H1 (cell line): ENCODE data around the gene PSMD12. TPM values are rescaled to one million over a fixed set of nuclear protein-coding genes. Genes with fewer than 3 reads are reported as not detected.

Source experiments
- CTCF ChIA-PET: fragments of 300-600 bp; sonication (Branson Sonifier 250); formaldehyde crosslinking; loops from one replicate; lab custom pipeline; 2021; ENCODE audit not compliant: partially characterized antibody; lab: Charles Lee
- POLR2A ChIA-PET: fragments of 300-600 bp; sonication (Branson Sonifier 250); formaldehyde crosslinking; loops from one replicate; lab custom pipeline; 2021; ENCODE audit warnings: inconsistent platforms; ENCODE audit not compliant: partially characterized antibody; lab: Charles Lee
- DNase-seq, 2 experiments: peaks; one replicate each; pipeline versions ENCODE4 v3.0.0 to v3.0.0-alpha.2; 2010 to 2022; ENCODE audit warnings: low spot score in 2 of 2, low read depth in 1 of 2, mixed read lengths in 1 of 2
- FAIRE-seq: peaks from 2 replicates; lab custom pipeline; 2011; peaks lifted over from hg19 to GRCh38; lab: Jason Lieb, UNC
- H2AFZ ChIP-seq: 2 replicates; pipeline ENCODE4 v1.8.1; 2012; ENCODE audit warnings: low read length, inconsistent platforms
- H2AK5ac ChIP-seq: 2 replicates; pipeline ENCODE4 v1.6.1; 2013; ENCODE audit warnings: low read depth, low read length
- H2BK120ac ChIP-seq: replicated peaks from 2 replicates; pipeline ENCODE3; 2013; ENCODE audit warnings: low read depth, low read length, inconsistent platforms
- H2BK12ac ChIP-seq: 2 replicates; pipeline ENCODE4 v1.6.1; 2013; ENCODE audit warnings: low read depth, low read length
- H2BK15ac ChIP-seq: 2 replicates; pipeline ENCODE4 v1.6.1; 2013; ENCODE audit warnings: low read length
- H2BK20ac ChIP-seq: 2 replicates; pipeline ENCODE4 v1.6.1; 2013; ENCODE audit warnings: low read length
- H2BK5ac ChIP-seq: 2 replicates; pipeline ENCODE4 v1.6.1; 2013; ENCODE audit warnings: low read depth, low read length
- H3K14ac ChIP-seq: 2 replicates; pipeline ENCODE4 v1.6.1; 2013; ENCODE audit warnings: inconsistent platforms; ENCODE audit not compliant: insufficient read length
- H3K18ac ChIP-seq: 2 replicates; pipeline ENCODE4 v1.6.1; 2013; ENCODE audit warnings: low read length; ENCODE audit errors: extremely low read depth
- H3K23ac ChIP-seq: 2 replicates; pipeline ENCODE4 v1.6.1; 2013; ENCODE audit warnings: inconsistent platforms; ENCODE audit not compliant: insufficient read length
- H3K23me2 ChIP-seq: 2 replicates; pipeline ENCODE4 v1.6.1; 2013; ENCODE audit warnings: low read depth, low read length
- H3K27ac ChIP-seq: 2 replicates; pipeline ENCODE4 v1.6.1; 2011; ENCODE audit warnings: low read depth, low read length, inconsistent platforms
- H3K27me3 ChIP-seq, 4 experiments: replicated peaks in 1 of 4; 1 replicate in 1 of 4; 2 replicates in 3 of 4; pipeline versions ENCODE4 v1.6.1 to v1.8.1; 2011 to 2013; ENCODE audit warnings: low read length in 3 of 4, mild to moderate bottlenecking in 3 of 4, inconsistent platforms in 2 of 4, mixed read lengths in 2 of 4, moderate library complexity in 1 of 4; ENCODE audit not compliant: control insufficient read depth in 3 of 4, insufficient read depth in 3 of 4; ENCODE audit errors: extremely low read depth in 1 of 4
- H3K36me3 ChIP-seq, 4 experiments: 2 replicates each; pipeline versions ENCODE4 v1.6.1 to v1.8.1; 2011 to 2013; ENCODE audit warnings: mild to moderate bottlenecking in 4 of 4, low read length in 3 of 4, moderate library complexity in 2 of 4, control low read depth in 1 of 4, inconsistent platforms in 1 of 4; ENCODE audit not compliant: insufficient read depth in 4 of 4, control insufficient read depth in 2 of 4
- H3K4ac ChIP-seq: replicated peaks from 2 replicates; pipeline ENCODE3; 2013; ENCODE audit warnings: low read length, low read depth, mixed read lengths, inconsistent platforms; ENCODE audit not compliant: insufficient read length
- H3K4me1 ChIP-seq, 4 experiments: replicated peaks in 1 of 4; 1 replicate in 1 of 4; 2 replicates in 3 of 4; pipeline versions ENCODE4 v1.6.1 to v1.8.1; 2011 to 2013; ENCODE audit warnings: low read length in 3 of 4, inconsistent platforms in 2 of 4, mixed read lengths in 1 of 4; ENCODE audit not compliant: insufficient read depth in 4 of 4, control insufficient read depth in 3 of 4
- H3K4me2 ChIP-seq, 2 experiments: 2 replicates each; pipeline versions ENCODE4 v1.6.1 to v1.8.1; 2011 to 2013; ENCODE audit warnings: low read depth in 2 of 2, low read length in 2 of 2, control low read depth in 1 of 2, inconsistent platforms in 1 of 2, mild to moderate bottlenecking in 1 of 2; ENCODE audit not compliant: insufficient read depth in 1 of 2
- H3K4me3 ChIP-seq, 4 experiments: fragments of 200-600, 300-600 bp in 1 of 4; sonication (generic), shearing (Covaris generic), sonication (Bioruptor Twin) in 1 of 4; 2 replicates each; pipeline versions ENCODE4 v1.5.1 to v1.8.1; 2011 to 2016; ENCODE audit warnings: low read length in 4 of 4, low read depth in 3 of 4, control low read depth in 2 of 4, inconsistent platforms in 2 of 4, mild to moderate bottlenecking in 2 of 4, mixed read lengths in 1 of 4, moderate library complexity in 1 of 4; ENCODE audit not compliant: insufficient read depth in 2 of 4; ENCODE audit errors: extremely low read depth in 1 of 4
- H3K56ac ChIP-seq: replicated peaks from 2 replicates; pipeline ENCODE3; 2013; ENCODE audit warnings: low read depth, mild to moderate bottlenecking, mixed read lengths, low read length, inconsistent platforms; ENCODE audit not compliant: insufficient read length
- H3K79me1 ChIP-seq: 2 replicates; pipeline ENCODE4 v1.6.1; 2013; ENCODE audit warnings: low read depth, low read length, control low read depth
- H3K79me2 ChIP-seq, 2 experiments: 2 replicates each; pipeline versions ENCODE4 v1.6.1 to v1.8.1; 2012 to 2013; ENCODE audit warnings: low read length in 2 of 2, mild to moderate bottlenecking in 2 of 2, inconsistent platforms in 1 of 2; ENCODE audit not compliant: insufficient read depth in 2 of 2, control insufficient read depth in 1 of 2
- H3K9ac ChIP-seq, 4 experiments: replicated peaks in 1 of 4; 1 replicate in 1 of 4; 2 replicates in 3 of 4; pipeline versions ENCODE4 v1.6.1 to v1.8.1; 2011 to 2013; ENCODE audit warnings: low read depth in 3 of 4, low read length in 3 of 4, control low read depth in 2 of 4, mild to moderate bottlenecking in 2 of 4, moderate library complexity in 2 of 4, inconsistent platforms in 1 of 4; ENCODE audit errors: extremely low read depth in 1 of 4
- H3K9me3 ChIP-seq, 2 experiments: 2 replicates each; pipeline versions ENCODE4 v1.6.1 to v1.8.1; 2012 to 2013; ENCODE audit warnings: mild to moderate bottlenecking in 2 of 2, moderate library complexity in 2 of 2, control low read depth in 1 of 2, inconsistent platforms in 1 of 2, low read depth in 1 of 2, low read length in 1 of 2, mixed read lengths in 1 of 2; ENCODE audit not compliant: insufficient read depth in 2 of 2
- H4K20me1 ChIP-seq, 2 experiments: replicated peaks in 1 of 2; 2 replicates each; pipeline versions ENCODE3 to v1.8.1; 2011 to 2013; ENCODE audit warnings: inconsistent platforms in 2 of 2, low read length in 2 of 2, mild to moderate bottlenecking in 1 of 2; ENCODE audit not compliant: insufficient read depth in 2 of 2, control insufficient read depth in 1 of 2
- H4K5ac ChIP-seq: 2 replicates; pipeline ENCODE4 v1.6.1; 2013; ENCODE audit warnings: low read length, low read depth, mixed read lengths, inconsistent platforms; ENCODE audit not compliant: insufficient read length
- H4K8ac ChIP-seq: 2 replicates; pipeline ENCODE4 v1.8.0; 2013; ENCODE audit warnings: mild to moderate bottlenecking, moderate library complexity, low read length, inconsistent platforms; ENCODE audit not compliant: insufficient read depth; ENCODE audit errors: extremely low read depth
- H4K91ac ChIP-seq: replicated peaks from 2 replicates; pipeline ENCODE3; 2013; ENCODE audit warnings: low read length, mixed read lengths, inconsistent platforms; ENCODE audit not compliant: insufficient read length
- ASH2L ChIP-seq: fragments of 200-600, 300-600 bp; sonication (generic); IDR thresholded peaks from one replicate; pipeline ENCODE4 v1.7.1; 2017; ENCODE audit warnings: low read length
- ATF2 ChIP-seq: IDR thresholded peaks from 2 replicates; pipeline ENCODE4 v1.6.1; 2012; ENCODE audit warnings: low read length, inconsistent platforms
- GABPA ChIP-seq: IDR thresholded peaks from 2 replicates; pipeline ENCODE4 v1.6.1; 2011; ENCODE audit warnings: mild to moderate bottlenecking, low read length, moderate library complexity, borderline replicate concordance; ENCODE audit not compliant: insufficient read depth
- NRF1 ChIP-seq: IDR thresholded peaks from 2 replicates; pipeline ENCODE4 v1.6.1; 2011; ENCODE audit warnings: mild to moderate bottlenecking, low read depth, low read length, improper control_type of control experiment
- SIN3A ChIP-seq, 2 experiments: IDR thresholded peaks in 1 of 2; conservative IDR thresholded peaks in 1 of 2; 2 replicates each; pipeline ENCODE4 v1.6.1; 2011 to 2012; ENCODE audit warnings: low read length in 2 of 2, improper control_type of control experiment in 1 of 2, low read depth in 1 of 2, mild to moderate bottlenecking in 1 of 2
- SP1 ChIP-seq: IDR thresholded peaks from 2 replicates; pipeline ENCODE4 v1.6.1; 2011; ENCODE audit warnings: low read depth, low read length
- SP2 ChIP-seq: IDR thresholded peaks from 2 replicates; pipeline ENCODE4 v1.6.1; 2012; ENCODE audit warnings: mild to moderate bottlenecking, low read length, inconsistent platforms
- SUZ12 ChIP-seq: fragments of 200-600 bp; sonication (generic); IDR thresholded peaks from 2 replicates; pipeline ENCODE4 v1.6.1; 2012; ENCODE audit warnings: mild to moderate bottlenecking, inconsistent platforms, low read length, moderate library complexity, mixed read lengths
- TBP ChIP-seq: IDR thresholded peaks from 2 replicates; pipeline ENCODE4 v1.6.1; 2011; ENCODE audit warnings: low read depth, low read length, improper control_type of control experiment
- WGBS, 2 experiments: shearing (Covaris generic) in 1 of 2; methylation state at CpG; one replicate each; pipeline versions ENCODE4 v1.1.6 to v1.1.7; 2013 to 2015; ENCODE audit warnings: low lambda C conversion rate in 2 of 2, mixed read lengths in 2 of 2, inconsistent platforms in 1 of 2, low coverage in 1 of 2, missing lambda C conversion rate in 1 of 2; ENCODE audit not compliant: insufficient replicate concordance in 2 of 2, insufficient coverage in 1 of 2, insufficient read length in 1 of 2; ENCODE audit errors: extremely low coverage in 1 of 2, missing lambda C conversion rate in 1 of 2; 5-methylcytosine and 5-hydroxymethylcytosine counted together
- polyA plus RNA-seq, 7 experiments: library from polyadenylated mRNA; depleted of rRNA in 3 of 7; stranded (reverse) in 5 of 7; unstranded in 2 of 7; fragments of >200 nt in 5 of 7; fragments of 200-250 nt in 2 of 7; gene quantifications; 1 replicate in 5 of 7; 2 replicates in 1 of 7; 4 replicates in 1 of 7; pipeline versions ENCODE4 v1.2.1 to v1.2.3, GENCODE V29; 2011 to 2013; ENCODE audit warnings: missing spikeins in 2 of 7, mixed read lengths in 2 of 7
- total RNA-seq: library from RNA; stranded (reverse); fragmentation: NEBNext Ultra II Directional; extraction: Animal tissue kit (Norgen Biotek cat#: 25700); gene quantifications from 2 replicates; pipeline ENCODE4 v1.2.1, GENCODE V29; 2021

PSMD12 gene
- total and polyA plus RNA-seq, 2 of the 8 experiments (the other 6 are each of a cell fraction or from before 2014, with no cell fraction given) = 14.0 to 82.4 TPM

GRCh38 chr17:67289181-67289876 lies 77.0 kb downstream of the PSMD12 start:
- no peak overlapping the region; a peak in 1 of 7 replicates for H3K9ac ChIP-seq
- H3K4ac ChIP-seq = no peak overlapping the region
- H4K8ac ChIP-seq = no peak overlapping the region; the same call in 1 of the 2 replicates
- H3K79me1 ChIP-seq = no peaks in the 10 kb centered on the region
- no peak overlapping the region for H3K14ac ChIP-seq
- H4K5ac ChIP-seq = no peak overlapping the region
- H3K27me3 ChIP-seq = no peaks in the 10 kb centered on the region
- no peaks in the 10 kb centered on the region for H3K9me3 ChIP-seq
- no peak overlapping the region for H3K4me2 ChIP-seq
- no peak overlapping the region for H2AK5ac ChIP-seq
- no peak for DNase-seq
- POLR2A ChIA-PET = interaction anchor here (0.6 to 1.4 kb wide), 2 partner anchors 9 to 33 kb away, joined by 3 to 4 read pairs; no protein-coding TSS in a partner anchor
- H2BK15ac ChIP-seq = no peak overlapping the region
- H4K91ac ChIP-seq = no peak overlapping the region
- no peak overlapping the region for H2BK20ac ChIP-seq
- whole genome bisulfite sequencing, 2 experiments = 72% methylated on average over 9 of the region's 14 CpGs; no CpG with 5 or more reads in 1 of the 2 experiments
- H2BK120ac ChIP-seq = no peak overlapping the region
- no peak overlapping the region for H3K18ac ChIP-seq
- H3K23me2 ChIP-seq = no peaks in the 10 kb centered on the region
- H3K36me3 ChIP-seq = no peaks in the 10 kb centered on the region
- no peak overlapping the region for H2BK12ac ChIP-seq
- peak overlapping the region; percentile 85; the same call in 1 of the 2 replicates for H2AFZ ChIP-seq
- peaks cover 0 to 7% (median 0%) of the 10 kb centered on the region in 4 experiments; a peak in 1 of 7 replicates for H3K4me1 ChIP-seq
- H3K4me3 ChIP-seq = no peak overlapping the region
- H3K23ac ChIP-seq = no peak overlapping the region
- no peak overlapping the region for H3K27ac ChIP-seq
- H4K20me1 ChIP-seq = no peaks in the 10 kb centered on the region
- no peak overlapping the region for H2BK5ac ChIP-seq
- CTCF ChIA-PET = interaction anchor here (0.6 to 23.4 kb wide), 6 partner anchors 13 to 1871 kb away, joined by 3 to 253 read pairs (median 4); no protein-coding TSS in a partner anchor
- no peak for FAIRE-seq
- no peak overlapping the region for H3K56ac ChIP-seq
- H3K79me2 ChIP-seq = no peaks in the 10 kb centered on the region
- no peak for TF ChIP-seq SP1
- TF ChIP-seq NRF1 = no peak
- no peak for TF ChIP-seq SUZ12
- no peak for TF ChIP-seq TBP
- no peak for TF ChIP-seq SP2
- TF ChIP-seq SIN3A (conservative IDR thresholded peaks at IDR 0.05 in 1 of 2, IDR thresholded peaks at IDR 0.05 in 1 of 2; ENCODE audit: low read depth in 1 of 2, low read length in 2 of 2) = no peak
- no peak for TF ChIP-seq GABPA
- no peak for TF ChIP-seq ASH2L
- TF ChIP-seq ATF2 = no peak
